ENCODE data around the gene KIF18A. TPM values are rescaled to one million over a fixed set of nuclear protein-coding genes. Genes with fewer than 3 reads are reported as not detected.
"Not testable (repeated sequence)": the region's sequence is repeated elsewhere in the genome, so short reads cannot be mapped to it uniquely, and the experiment has no call there.

The KIF18A gene
- total RNA-seq, result 4.9 TPM

DNA sequence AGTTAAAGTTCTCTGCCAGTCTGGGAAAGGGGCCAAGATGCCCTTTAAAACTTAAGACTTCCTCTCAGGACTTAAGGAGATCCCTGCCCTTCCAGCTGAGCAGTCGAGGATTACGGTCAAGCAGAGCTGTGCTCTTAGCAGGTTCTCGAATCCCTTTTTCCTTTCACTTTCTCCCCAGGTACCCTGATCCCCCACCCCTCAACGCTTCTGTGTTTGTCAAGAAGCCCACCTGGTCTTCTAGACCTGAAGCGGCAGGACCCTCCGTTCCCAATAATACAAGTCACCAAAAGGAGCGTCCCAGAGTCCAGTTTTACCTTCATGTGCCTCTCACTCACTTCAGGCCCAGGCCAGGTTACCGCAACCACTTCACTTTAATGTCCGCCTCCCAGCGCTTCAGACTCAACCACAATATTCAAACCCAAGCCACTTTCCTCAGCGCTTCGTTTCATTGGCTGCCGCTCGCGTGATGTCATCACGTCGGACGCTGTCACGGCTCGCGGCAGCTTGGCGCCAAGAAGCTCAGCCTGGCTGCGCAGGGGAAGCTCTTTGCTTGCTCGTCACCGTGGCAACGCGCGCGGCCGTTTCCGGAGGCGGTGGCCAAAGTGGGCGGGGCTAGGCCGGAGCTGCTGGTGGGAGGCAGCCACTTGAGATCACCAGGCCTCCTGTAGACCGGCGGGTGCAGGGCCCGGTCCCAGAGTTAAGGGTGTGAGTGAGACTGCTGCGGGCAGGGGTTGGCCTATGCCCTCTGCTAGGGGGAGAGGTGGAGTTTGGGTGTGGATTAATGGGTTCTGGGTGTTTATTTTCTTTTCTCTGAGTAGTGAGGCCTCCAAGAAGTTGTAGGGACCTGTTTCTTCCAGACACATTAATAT lies at the start of gene KIF18A, which contains the start of gene METTL15:
Gene KIF18A (minus strand): TSS at position 407 of the 869 bp plus-strand sequence. CDS start 10,209 bp downstream, outside the sequence.
Gene METTL15 (plus strand): TSS at position 639 of the 869 bp plus-strand sequence. CDS start 4,947 bp downstream, outside the sequence.
- peak; percentile 52 for FAIRE-seq
- DNase-seq (ENCODE audit: low spot score in 2 of 2), result peak; percentile 65 to 80

DNA sequence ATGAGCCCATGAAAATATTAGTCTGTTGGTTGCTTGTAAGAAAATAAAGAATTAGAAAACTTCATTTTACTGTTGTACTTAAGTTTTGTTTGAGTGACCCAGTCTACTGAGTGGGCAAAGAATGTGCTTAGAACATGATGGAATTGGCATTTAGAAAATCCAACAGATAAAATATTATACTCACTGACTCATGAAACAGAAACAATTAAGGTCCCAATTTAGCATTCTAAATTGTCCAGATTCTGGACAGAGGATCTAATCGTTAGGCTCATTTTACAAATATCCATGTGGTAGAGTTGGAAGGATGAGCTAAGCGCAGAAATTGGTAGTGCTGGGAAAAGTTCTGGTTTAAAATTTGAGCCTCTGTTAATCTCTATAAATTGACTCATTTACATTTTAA lies 45.6 kb upstream of the KIF18A start:
- DNase-seq (ENCODE audit: low spot score in 2 of 2) (no peak), FAIRE-seq (no peak)

DNA sequence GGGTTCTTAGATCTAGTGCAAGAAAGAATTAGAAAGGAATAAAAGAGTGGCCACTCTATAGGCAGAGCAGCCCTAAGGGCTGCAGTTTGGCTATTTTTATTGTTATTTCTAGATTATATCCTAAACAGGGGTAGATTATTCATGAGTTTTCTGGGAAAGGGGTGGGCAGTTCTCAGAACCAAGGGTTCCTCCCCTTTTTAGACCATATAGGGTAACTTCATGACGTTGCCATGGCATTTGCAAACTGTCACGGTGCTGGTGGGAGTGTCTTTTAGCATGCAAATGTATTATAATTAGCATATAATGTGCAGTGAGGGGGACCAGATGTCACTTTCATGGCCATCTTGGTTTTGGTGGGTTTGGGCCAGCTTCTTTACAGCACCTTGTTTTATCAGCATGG lies 44.8 kb upstream of the KIF18A start:
- no peak for FAIRE-seq
- DNase-seq (ENCODE audit: low spot score in 2 of 2), result no peak

DNA sequence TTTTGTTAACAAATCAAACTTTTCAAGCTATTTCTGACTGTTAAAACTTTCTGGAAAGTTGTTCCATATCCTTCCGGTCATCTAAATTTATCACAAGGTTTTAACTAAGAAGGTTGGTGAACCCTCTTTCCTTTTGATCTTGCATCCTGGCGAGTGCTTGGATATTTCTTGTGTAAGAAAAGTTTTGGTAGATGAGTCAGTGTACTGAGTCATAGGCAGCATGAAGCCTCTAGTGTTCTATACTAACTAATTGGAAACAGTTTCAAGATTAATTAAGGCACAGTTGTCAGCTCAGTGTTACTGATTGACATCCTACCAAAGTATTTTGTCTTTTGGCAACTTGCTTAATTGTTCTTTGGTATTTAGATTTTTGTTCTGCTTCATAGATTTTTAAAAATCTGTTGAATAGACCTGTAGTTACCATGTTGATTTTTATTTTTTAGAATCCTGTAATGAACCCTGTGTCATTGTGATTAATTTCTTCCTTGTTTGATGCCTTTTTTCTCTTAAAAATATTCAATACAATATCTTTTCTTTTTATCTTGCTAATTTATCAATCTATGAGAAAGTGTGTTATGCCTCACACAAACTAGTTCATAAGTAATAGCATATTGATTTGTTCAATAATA lies 38.3 kb upstream of the KIF18A start:
- DNase-seq (ENCODE audit: low spot score in 2 of 2), result peak in 1 of 2 donors; percentile 3

DNA sequence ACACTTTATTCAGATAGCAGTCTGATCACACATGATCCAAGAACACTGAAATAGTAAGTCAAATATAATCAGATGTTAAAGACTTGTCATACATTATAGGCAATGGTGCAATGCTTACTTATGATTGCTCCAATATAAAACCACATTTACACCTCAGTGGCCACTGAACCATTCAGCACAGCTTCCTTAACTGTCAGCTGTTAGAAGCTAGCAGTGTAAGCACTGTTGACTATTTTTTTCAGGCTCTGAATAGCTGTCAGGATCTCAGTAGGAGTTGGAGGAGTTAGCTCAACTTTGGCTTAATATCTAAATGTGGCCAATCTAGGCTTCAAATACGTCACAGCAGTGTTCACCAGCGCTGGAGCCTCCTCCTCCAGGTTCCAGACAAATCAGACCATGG lies 36.9 kb upstream of the KIF18A start:
- no peak for DNase-seq (ENCODE audit: low spot score in 2 of 2)
- FAIRE-seq, result no peak

More for the DNA sequence above, 38.3 kb upstream of the KIF18A start:
- no peak for FAIRE-seq

DNA sequence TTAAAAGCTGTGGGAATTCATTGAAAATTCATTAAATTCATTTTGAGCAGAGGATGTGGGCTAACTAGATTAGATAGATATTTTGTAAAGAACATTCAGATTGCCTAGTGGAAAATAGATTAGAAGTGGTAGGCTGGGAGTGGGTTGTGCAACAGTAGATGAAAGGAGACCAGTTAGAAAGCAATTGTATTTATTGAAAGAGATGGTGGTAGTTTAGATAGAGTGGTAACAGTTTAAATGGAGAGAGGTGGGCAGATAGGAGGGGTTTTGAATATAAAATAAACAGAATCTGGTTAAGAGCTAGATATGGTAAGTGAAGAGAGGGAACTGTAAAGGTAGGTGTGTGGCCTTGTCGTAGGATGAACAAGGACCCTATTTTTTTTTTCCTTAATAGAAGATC lies 34.8 kb upstream of the KIF18A start:
- FAIRE-seq (no peak), DNase-seq (ENCODE audit: low spot score in 2 of 2) (no peak)

DNA sequence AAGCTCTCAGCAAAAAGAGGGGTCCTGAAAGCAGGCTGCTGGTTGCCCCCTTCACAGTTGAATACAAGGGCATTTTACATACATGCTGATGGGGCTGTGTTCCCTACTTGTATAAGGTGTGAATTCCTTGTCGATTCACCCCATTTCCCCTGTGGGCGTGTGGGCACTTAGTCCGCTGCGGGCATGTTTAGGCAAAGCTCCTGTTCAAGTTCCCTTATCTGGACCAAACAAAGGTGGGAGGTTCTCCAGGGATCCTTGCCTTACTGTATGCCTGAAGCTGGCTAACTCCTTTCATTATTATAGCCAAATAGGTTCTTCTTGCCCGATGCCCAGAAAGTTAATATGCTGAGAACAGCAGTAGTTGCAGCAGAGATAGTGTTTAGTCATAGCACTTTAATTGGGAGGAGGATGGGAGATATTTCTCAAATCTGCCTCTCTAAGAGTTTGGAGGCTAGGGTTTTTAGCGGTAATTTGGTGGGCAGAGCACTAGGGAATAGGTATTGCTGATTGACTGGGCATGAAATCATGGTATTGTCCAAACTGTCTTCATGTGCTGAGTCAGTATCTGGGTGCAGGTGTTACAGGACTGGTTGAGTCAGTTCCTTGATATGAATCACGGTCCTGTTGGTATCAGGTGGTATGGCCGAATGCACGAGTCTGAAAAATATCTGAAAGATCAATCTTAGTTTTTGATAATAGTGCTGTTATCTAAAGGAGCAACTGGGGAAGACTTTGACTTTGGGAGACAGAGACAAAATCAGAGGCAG lies 32.9 kb upstream of the KIF18A start:
- DNase-seq (ENCODE audit: low spot score in 2 of 2) (no peak), FAIRE-seq (no peak)

DNA sequence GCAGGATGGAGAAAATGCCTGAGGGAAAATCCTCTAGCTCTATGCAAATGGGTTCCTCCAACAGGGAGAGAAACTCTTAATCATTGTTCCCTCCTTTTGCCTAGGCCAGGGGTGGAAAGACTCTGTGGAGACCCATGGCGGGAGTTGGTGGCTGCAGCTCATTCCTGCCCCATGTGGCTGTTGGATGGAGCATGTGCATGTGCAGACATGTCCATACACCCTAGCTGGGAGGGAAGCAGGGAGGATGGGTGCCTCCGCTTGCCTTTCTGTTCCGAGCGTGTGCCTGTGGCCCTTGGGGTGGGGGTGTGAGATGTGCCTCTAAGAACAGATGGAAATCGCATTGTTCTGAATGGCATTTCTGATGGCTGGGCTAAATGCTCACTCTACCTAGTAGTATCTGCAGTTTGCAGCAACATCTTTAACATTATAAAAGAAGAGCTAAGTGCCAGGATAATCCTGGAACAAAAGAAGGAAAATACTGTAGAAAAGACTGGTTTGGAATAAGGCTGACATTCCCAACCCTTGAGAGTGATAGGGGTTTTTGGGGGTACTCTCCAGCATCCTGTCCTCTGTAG lies 32.0 kb upstream of the KIF18A start:
- no peak for DNase-seq (ENCODE audit: low spot score in 2 of 2)
- FAIRE-seq, result no peak

DNA sequence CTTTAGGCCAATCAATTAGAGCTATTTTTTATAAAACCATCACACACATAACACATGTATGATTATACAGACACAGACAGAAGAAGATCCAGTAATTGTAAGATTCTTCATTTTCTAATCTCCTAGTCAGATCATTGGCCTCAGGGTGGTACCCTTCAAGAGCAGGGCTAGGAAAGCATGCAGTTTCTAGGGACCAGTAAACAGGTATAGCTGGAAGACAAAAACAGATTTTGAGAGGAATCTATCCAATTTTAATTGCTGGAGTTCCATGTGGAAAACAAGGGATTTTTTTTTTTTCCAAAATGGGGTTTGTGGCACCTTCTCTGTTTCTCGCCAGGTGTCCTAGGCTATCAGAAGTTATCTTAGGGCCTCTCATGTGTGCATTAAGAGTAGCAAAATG lies 29.9 kb upstream of the KIF18A start:
- DNase-seq (ENCODE audit: low spot score in 2 of 2), result no peak

DNA sequence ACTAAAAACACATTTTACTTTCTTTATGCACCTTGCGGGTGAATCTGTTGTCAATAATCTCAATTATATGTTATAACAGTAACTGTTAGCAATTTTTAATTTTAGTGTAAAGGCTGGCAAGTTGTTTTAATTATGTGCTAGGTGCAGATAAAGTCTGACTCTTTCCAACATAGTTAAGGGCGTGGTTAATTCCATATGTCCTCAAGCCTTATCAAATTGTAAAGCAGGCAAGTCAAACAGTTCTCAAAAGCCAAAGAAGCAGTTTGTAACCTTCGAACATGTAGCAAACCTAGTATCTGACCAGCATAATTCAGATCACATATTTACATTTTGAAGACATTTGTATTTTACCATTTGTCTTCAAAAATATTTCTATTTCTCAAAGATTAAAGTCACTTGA lies 29.4 kb upstream of the KIF18A start:
- DNase-seq (ENCODE audit: low spot score in 2 of 2) (no peak), FAIRE-seq (no peak)

More for the DNA sequence above, 29.9 kb upstream of the KIF18A start:
- no peak for FAIRE-seq

DNA sequence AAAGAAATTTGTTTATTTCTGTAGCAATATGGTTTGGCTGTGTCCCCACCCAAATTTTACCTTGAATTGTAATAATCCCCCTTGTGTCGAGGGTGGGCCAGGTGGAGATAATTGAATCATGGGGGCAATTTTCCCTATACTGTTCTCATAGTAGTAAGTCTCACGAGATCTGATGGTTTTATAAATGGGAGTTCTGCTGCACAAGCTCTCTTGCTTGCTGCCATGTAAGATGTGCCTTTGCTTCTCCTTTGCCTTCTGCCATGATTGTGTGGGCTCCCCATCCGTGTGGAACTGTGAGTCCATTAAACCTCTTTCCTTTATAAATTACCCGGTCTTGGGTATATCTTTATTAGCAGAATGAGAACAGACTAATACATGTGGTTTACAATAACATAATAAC lies 28.2 kb upstream of the KIF18A start:
- not testable (repeated sequence) for DNase-seq (ENCODE audit: low spot score in 2 of 2); FAIRE-seq

DNA sequence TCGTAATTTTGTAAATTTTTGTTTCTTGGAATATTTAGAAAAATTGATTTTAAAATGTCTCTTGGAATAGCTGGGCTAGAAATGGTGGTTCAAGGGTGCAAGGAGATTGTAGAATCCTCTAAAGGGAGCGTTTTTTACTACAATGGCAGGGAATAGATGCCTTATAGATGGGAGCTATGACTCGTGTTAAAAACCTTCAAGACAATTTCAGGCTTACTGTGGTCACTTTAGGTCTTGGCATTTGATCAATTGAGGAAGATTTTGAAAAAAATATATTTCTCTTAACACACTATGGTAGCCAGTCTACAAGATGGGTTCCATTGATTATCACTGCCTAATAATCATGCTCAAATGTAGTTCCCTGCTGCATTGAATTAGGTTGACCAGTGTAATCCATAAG lies 25.2 kb upstream of the KIF18A start:
- DNase-seq (ENCODE audit: low spot score in 2 of 2) (no peak), FAIRE-seq (no peak)

DNA sequence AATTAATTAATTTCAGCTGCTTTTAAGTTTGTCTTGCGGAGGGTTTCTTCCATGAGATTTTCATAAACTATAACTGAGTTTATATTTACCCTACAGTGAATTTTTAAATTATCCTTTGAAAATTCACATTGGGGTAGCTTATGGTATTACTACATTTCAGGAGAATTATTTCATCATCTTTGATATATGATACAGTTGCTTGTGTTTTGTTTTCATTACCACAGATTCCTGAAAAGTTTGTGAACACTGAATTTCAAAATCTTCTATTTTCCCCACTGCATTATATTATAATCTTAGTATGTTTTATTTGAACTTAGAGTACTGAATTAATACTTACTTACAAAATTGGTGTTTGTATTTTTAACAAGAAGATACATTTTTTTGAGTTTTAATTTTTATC lies 24.6 kb upstream of the KIF18A start:
- FAIRE-seq, result no peak
- no peak for DNase-seq (ENCODE audit: low spot score in 2 of 2)

DNA sequence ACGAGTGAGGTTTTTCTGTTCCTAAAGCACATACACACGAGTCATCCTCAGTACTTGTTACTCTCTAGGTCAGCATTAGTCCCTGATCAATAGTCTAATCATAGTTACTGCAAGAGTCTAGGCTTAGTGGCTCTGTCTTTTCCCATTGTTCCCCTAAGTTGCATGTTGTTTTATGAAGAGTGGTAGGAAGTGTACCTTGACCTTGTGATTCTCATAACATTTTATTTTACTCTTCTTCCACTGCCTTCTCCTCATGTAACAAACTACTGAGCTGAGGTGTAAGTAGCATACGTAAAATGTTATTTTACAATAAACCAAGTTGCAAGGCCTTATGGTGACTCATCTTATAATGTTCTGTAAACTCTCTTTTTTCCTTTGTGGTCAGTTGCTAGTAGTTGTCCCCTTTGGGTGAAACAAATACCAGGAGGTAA lies 15.2 kb upstream of the KIF18A start:
- no peak for DNase-seq (ENCODE audit: low spot score in 2 of 2)
- no peak for FAIRE-seq

DNA sequence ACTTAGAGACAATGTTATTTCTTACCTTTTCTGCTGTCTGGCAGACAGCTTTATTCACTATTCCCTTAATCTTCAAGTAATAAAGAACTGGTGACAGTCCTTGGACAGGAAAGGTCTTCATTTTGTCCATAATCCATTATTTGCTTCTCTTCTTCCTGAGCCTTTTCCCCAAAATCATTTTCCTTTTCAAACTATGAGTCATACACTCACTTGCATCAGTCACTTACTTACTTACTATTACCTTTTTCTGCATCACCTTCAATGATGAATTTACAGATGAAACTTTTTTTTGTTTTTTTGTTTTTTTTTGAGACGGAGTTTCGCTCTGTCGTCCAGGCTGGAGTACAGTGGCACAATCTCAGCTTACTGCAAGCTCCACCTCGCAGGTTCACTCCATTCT lies 9.8 kb upstream of the KIF18A start:
- DNase-seq (ENCODE audit: low spot score in 2 of 2) (no peak), FAIRE-seq (no peak)

DNA sequence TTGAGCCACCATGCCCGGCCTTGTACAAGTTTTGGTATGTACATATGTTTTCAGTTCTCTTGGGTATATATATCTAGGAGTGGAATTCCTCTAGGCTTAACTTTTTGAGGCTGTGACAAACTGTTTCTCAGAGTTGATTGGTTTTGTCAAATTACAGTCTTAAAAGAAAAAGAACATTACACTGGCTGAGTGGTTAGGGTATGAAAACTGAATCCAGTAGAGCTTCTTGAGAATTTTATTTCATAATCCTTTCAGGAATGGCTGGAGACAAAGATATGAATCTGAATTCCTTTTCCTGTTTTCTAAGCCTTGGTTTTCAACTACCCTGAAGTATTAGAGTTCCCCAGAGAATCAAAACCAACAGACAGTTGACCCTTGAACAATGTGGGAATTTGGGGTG lies 6.8 kb upstream of the KIF18A start:
- DNase-seq (ENCODE audit: low spot score in 2 of 2), result no peak
- no peak for FAIRE-seq

DNA sequence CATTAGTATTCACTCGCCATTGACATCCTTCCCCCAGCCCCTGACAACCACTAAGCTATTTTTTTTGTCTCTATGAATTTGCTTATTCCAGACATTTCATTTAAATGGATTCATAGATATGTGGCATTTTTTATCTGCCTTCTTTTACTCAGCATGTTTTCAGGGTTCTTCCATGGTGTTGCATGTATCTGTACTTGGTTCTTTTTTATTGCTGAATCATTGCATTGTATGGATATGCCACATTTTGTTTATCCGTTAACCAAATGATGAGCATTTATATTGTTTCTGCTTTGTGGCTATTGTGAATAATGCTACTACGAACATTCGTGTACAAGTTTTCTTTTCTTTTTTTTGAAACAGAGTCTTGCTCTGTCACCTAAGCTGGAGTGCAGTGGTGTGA lies 6.2 kb upstream of the KIF18A start:
- no peak for DNase-seq (ENCODE audit: low spot score in 2 of 2)
- FAIRE-seq, result no peak

DNA sequence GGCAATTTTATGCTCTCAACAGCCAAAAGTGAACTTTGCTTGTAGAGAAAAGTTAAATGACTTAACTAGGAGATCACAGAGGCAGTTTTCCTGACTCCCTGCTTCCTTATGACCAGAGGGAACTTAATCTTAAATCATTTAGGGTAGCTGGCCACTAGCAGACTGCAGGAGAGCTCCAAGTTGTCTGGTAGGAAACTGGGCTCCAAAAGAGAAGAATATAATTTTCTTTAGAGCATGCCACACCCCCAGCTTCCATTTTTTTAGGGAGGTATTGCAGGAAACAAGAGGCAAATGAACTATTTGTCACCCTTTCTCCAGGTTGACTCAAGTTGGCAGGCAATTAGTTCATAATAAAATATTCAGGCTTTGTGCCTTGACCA lies 2.9 kb upstream of the KIF18A start:
- FAIRE-seq, result no peak

DNA sequence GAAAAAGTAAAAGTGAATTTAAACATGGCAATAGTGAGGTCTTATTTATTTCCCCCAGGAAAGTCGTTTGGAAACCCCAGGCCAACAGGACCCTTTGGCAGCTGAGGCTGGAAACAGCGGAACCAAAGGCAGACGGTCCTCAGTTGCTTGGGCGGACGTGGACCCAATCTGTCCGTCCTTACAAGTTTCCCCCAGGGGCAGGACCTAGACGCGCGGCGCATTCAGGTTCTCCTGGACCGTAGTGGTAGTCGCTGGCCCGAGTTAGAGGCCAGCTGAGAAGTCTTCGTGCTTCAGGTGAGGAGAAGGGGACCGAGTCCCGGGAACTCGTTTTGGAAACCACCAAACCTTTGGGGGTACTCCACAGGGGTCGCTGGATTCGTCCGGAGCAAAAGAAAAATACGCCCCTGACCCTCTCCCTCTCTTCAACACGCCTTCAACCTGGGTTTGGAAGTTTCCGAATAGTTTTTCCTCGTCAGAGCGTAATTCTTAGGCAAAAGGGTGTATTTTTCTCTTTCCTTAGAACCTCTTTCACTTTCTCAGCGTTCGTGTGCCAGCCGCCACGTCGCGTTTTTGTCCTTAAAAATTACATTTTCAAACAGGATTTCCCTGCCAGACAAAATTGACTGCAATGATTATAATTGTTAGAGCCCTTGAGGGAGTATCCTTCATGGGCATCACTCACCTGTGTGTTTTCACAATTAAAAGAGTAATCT lies 2.3 kb upstream of the KIF18A start:
- FAIRE-seq, result no peak
- DNase-seq (ENCODE audit: low spot score in 2 of 2), result peak; percentile 8 to 16

More for the DNA sequence above, 2.9 kb upstream of the KIF18A start:
- DNase-seq (ENCODE audit: low spot score in 2 of 2), result no peak

DNA sequence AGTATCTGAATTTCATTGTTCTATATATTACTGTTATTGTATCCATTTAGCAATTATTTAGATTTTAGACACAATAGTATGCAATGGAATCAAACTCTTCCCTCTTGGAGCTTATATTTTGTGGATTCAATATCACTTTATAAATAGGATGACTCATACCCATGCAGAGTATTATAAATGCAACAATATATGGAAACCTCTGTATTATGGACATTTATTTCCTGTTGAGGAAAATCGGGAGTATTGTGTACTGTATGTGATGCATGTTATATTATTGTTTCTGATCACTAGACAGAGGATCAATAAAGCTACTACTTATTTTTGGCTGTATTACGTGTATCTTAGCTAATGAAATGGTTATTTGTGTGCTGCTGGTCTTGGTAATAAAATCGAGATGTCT lies 1.0 kb upstream of the KIF18A start:
- FAIRE-seq, result no peak
- no peak for DNase-seq (ENCODE audit: low spot score in 2 of 2)
